ENCODE measurements around the gene CBX2. TPM values are rescaled to one million over a fixed set of nuclear protein-coding genes. Genes with fewer than 3 reads are reported as not detected.

CBX2 gene
- total and polyA plus RNA-seq, 7 donors, result 0.40 to 2.3 (median 0.57) TPM

DNA sequence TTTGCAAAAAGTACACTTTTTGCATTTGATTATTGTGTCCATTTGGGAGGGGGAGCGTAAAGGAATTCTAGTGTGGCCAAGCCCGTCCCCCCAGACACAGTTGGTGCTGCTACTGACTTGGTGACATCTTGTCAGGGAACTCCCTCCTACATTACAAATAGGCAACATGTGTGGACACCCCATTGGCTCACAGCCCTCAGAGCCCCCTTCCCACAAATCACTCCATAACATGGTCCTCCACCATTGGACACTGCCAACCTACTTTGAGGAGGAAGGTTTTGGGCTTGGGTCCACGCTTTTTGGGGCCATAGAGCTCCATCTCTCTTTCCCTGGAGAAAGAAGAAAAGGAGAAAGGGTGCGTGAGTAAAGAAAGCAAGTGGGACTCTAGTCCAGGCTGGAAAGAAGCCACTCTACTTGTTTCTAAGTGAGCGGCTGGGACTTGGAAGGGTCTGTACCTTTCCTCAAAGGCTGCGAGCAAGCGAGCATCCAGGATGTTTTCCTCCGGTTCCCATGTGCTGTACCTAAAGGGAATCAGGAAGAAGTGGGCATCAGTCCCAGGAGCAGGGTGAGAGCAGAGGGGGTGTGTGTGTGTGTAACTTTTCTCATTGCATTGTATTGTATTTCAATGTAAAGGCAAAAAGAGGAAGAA is 18.0 kb downstream of the CBX2 start:
- TF ChIP-seq, protein P1, sequence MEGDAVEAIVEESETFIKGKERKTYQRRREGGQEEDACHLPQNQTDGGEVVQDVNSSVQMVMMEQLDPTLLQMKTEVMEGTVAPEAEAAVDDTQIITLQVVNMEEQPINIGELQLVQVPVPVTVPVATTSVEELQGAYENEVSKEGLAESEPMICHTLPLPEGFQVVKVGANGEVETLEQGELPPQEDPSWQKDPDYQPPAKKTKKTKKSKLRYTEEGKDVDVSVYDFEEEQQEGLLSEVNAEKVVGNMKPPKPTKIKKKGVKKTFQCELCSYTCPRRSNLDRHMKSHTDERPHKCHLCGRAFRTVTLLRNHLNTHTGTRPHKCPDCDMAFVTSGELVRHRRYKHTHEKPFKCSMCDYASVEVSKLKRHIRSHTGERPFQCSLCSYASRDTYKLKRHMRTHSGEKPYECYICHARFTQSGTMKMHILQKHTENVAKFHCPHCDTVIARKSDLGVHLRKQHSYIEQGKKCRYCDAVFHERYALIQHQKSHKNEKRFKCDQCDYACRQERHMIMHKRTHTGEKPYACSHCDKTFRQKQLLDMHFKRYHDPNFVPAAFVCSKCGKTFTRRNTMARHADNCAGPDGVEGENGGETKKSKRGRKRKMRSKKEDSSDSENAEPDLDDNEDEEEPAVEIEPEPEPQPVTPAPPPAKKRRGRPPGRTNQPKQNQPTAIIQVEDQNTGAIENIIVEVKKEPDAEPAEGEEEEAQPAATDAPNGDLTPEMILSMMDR (IDR thresholded peaks at IDR 0.05), result no peak
- H3K4me3 ChIP-seq, result peak overlapping the region; percentile 79
- no peaks in the 10 kb centered on the region for H3K9me3 ChIP-seq
- peaks cover 0 to 63% (median 37%) of the 10 kb centered on the region in 3 donors for H3K27me3 ChIP-seq (ENCODE audit: insufficient read depth in 3 of 3, low read length in 2 of 3)
- intact Hi-C loops (cut with DNase I), result loop anchor here (2.0 to 5.0 kb wide), 2 partner anchors 41 to 46 kb away; no protein-coding TSS in a partner anchor
- peaks cover 0 to 8% of the 10 kb centered on the region in 2 donors for H3K36me3 ChIP-seq (ENCODE audit: insufficient read depth in 1 of 2, low read depth in 1 of 2)
- no peak overlapping the region for H3K27ac ChIP-seq
- DNase-seq (no peak), ATAC-seq (no peak)
- 80 to 90% (median 81%) methylated on average over 8 of the region's 8 CpGs for WGBS, 3 donors
- peaks cover 32% of the 10 kb centered on the region for H3K4me1 ChIP-seq

DNA sequence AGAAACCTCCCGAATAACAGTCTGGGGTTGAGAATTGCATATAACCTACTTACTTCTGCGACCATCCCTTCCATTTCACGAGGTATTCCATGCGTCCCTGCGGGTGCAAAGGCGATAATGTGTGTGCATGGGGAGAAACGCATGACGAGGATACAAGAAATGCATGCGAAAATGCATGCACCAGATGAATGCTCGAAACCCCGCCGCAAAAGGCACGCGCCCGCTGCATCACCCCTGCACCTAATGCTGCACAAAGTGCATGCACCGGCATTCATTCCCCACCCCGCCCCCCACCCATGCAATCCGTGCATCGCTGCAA is 18.5 kb downstream of the CBX2 start:
- Histone ChIP-seq H3K4me1 (peaks cover 32% of the 10 kb centered on the region), H3K27me3 (ENCODE audit: insufficient read depth in 3 of 3, low read length in 2 of 3) (peaks cover 0 to 63% (median 38%) of the 10 kb centered on the region in 3 donors), H3K4me3 (peak overlapping the region; percentile 79), H3K9me3 (no peaks in the 10 kb centered on the region), H3K36me3 (ENCODE audit: insufficient read depth in 1 of 2, low read depth in 1 of 2) (peaks cover 0 to 8% of the 10 kb centered on the region in 2 donors), H3K27ac (peak overlapping the region; percentile 82)
- WGBS, 3 donors, result 3 to 4% (median 4%) methylated on average over 19 of the region's 19 CpGs
- TF ChIP-seq, protein P1 (IDR thresholded peaks at IDR 0.05), result no peak
- DNase-seq, result no peak
- intact Hi-C loops (cut with DNase I), result loop anchor here (2.0 to 5.0 kb wide), 2 partner anchors 40 to 46 kb away; no protein-coding TSS in a partner anchor
- no peak for ATAC-seq

DNA sequence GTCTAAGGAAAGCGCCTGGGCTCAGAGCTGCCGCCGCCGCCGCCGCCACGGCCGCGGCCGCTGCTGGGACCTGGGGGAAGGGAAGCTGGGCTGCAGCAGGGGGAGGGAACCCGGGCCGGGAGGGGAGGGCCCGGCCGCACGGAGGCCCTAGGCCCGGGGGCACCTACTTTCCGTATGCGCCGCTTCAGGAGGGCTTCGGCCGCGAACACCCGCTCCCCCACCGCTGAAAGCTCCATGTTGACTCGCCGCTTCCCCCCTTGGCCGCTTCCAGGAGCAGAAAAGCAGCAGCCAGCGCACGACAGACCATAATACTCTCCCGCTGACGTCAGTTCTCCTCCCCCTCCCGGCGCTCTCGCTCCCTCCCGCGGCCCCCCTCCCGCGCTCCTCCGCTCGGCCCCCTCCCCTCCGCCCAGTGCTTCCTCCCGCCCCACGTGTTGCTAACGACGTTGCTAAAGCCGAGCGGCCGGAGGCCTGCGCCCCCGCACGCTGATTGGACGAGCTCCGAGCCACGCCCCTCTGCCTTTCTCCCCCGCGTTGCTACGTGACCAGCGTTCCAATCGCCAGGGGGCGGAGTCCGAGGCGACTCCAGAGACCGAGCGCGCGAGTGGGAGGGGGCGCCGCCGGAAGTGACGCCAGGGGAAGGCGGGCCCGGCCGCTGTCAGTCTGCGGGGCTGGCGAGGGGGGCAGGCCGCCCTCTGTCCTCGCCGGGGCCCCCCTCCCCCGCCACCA is 19.0 kb downstream of the CBX2 start, which contains the start of gene CBX8:
CBX8 (minus strand) TSS at position 315 of the 729 bp plus-strand sequence; CDS start at position 236, 79 bp downstream.
- intact Hi-C loops (cut with DNase I), result loop anchor here (2.0 to 5.0 kb wide), 2 partner anchors 40 to 45 kb away; no protein-coding TSS in a partner anchor
- ATAC-seq (peak; percentile 95 to 96 (median 96)), DNase-seq (peak; percentile 100)
- Histone ChIP-seq H3K4me3 (peak within 1 kb of the TSS; percentile 79), H3K27me3 (ENCODE audit: insufficient read depth in 3 of 3, low read length in 2 of 3) (peaks cover 0 to 63% (median 38%) of the 10 kb centered on the region in 3 donors), H3K9me3 (no peaks in the 10 kb centered on the region), H3K4me1 (peaks cover 32% of the 10 kb centered on the region), H3K36me3 (ENCODE audit: insufficient read depth in 1 of 2, low read depth in 1 of 2) (peaks cover 0 to 8% of the 10 kb centered on the region in 2 donors), H3K27ac (peak within 1 kb of the TSS; percentile 82)
- WGBS, 3 donors, result 0 to 1% (median 1%) methylated on average over 39 to 79 of the region's 79 CpGs
- TF ChIP-seq, protein P1 (IDR thresholded peaks at IDR 0.05), result no peak

DNA sequence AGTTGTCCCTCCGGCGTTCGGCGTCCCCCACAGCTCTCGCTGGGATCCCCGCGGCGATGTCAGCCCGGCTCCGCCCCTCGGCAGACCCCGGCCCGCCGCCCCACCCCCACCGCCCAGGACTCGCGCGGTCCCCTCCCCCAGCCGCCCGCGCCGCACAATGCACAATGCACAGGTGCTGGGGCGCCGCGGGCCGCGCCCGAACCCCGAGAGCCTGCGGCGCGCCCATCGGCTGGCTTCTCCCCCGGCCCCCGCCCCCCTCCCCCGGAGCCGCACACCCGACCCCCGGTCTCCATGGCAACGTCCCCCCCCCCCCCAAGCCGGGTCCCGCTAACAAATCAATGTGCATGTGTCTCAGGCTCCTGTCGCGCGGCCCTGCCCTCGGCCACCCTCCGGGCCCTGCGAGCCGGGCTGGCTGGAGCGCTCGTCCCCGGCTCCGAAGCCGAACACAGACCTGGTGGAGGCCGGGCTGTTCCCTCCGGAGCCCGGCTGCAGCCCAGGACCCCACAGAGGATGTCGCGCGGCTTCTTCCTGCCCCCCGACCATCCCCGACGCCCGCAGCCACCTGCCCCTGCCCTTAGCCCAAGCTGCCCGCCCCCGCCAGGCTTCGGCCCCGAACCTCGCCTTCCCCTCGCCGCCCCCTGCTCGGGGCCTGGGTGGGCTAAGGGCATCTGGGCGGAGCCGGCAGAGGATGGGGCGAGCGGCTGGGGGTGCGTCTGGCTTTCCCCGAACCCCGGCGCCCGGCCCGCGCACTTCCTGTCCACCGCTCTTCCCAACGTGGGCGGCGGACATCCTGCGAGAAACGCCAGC is 19.7 kb downstream of the CBX2 start:
- DNase-seq (peak; percentile 40 to 65), ATAC-seq (peak in 3 of 4 donors; percentile 16 to 25 (median 19))
- WGBS, 3 donors, result 1 to 3% (median 1%) methylated on average over 32 to 87 of the region's 89 CpGs
- H3K36me3 ChIP-seq (ENCODE audit: insufficient read depth in 1 of 2, low read depth in 1 of 2), result peaks cover 0 to 8% of the 10 kb centered on the region in 2 donors
- intact Hi-C loops (cut with DNase I), result loop anchor here (2.0 to 5.0 kb wide), 2 partner anchors 39 to 45 kb away; no protein-coding TSS in a partner anchor
- peaks cover 32% of the 10 kb centered on the region for H3K4me1 ChIP-seq
- H3K27me3 ChIP-seq (ENCODE audit: insufficient read depth in 3 of 3, low read length in 2 of 3), result peaks cover 0 to 63% (median 41%) of the 10 kb centered on the region in 3 donors
- peak overlapping the region; percentile 82 for H3K27ac ChIP-seq
- peak overlapping the region; percentile 79 for H3K4me3 ChIP-seq
- TF ChIP-seq, protein P1 (IDR thresholded peaks at IDR 0.05), result no peak
- H3K9me3 ChIP-seq, result no peaks in the 10 kb centered on the region

Data from psoas muscle (tissue), 8 donors.